CD4-positive, alpha-beta T cell treated with Interferon alpha-2 for 1 hour (primary cell): Measurements from ENCODE around the gene MAD1L1.
A peak's percentile ranks its signal among the peaks of the same experiment; 100 is the strongest.

Experiments
- DNase-seq, 2 donors: peaks; one replicate each; pipeline ENCODE4 v3.0.0-alpha.2; 2020 to 2022

Gene MAD1L1

DNA sequence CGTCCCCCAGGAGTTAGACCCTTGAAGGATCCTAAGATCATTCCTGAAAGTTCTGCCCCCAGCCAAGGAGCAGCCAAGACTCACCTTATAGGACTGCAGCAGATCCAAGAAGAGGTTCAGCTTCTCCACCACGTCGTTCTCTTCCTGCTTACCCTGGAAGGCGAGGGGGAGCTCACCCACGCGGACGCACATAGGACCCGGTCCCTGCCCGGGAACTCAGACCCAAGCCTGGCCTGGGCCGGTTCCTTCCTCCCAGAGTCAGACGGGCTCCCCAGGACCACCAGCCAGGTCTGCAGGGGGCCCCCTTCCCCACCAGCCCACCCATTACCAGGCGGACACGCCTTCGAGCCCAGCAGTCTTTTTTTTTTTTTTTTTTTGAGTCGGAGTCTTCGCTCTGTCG, 24.9 kb upstream of the MAD1L1 start:
- DNase-seq = no peak

DNA sequence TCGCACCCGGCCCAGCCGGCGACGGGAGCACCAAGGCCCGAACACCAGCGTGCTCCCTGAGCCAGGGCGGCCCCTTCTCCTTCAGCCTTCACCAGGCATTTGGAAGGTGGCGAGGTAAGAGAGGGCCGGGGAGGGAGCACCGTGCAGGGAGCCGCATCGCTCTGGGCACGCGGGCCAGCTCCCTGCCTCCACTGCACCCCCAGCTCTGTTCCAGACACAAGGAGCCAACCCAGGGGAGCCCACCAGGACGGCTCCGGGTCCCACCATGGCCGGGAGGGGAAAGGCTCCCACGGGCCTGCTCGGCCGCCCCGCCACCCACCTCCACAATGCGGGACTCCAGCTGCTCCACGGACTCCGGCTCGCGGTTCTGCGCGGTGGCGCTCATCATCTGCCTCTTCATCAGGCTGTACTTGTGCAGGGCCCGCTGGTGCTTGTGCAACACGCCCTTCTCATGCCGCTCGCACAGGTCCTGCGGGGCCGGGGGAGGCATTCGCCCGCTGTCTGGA, 24.4 kb upstream of the MAD1L1 start:
- DNase-seq = no peak

GRCh38 chr7:2256306-2257045, 23.7 kb upstream of the MAD1L1 start:
- no peak for DNase-seq

- DNase-seq = no peak
Measured at GRCh38 chr7:2255145-2256139, 22.7 kb upstream of the MAD1L1 start.

GRCh38 chr7:2254429-2255144, 21.8 kb upstream of the MAD1L1 start:
- no peak for DNase-seq

DNA sequence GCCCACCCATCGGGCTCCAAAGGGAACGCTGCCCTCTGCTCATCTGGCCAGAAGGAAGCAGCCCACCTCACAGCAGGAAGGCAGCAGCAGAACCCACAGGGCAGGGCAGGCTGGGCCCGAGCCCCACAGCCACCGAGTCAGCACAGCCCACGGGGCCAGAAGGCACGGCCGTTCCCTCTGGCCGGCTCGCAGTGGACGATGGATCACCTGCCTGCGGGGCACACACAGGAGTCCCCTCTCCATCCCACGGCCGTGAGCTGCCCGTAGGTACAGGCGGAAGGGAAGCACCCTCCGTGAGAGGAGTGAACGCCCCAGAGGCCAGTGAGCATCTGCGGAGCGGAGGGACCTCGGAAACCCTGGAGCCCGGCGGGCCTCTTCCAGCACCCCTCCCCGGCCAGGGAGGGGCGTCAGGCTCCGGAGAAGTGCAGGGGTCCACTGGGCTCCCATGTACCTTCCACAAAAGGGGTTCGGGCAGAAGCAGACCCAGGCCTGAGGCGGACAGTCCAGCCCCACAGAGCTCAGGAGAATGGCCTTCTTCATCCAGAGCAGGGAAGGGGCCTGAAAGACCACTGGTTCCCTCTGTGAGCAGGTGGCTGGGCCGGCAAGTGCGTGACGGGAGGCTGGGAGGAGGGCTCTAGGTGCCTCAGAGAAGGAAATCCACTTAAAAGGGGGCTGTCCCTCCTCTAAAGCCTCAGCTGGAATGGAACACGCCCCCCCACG, 20.9 kb upstream of the MAD1L1 start:
- no peak for DNase-seq

DNA sequence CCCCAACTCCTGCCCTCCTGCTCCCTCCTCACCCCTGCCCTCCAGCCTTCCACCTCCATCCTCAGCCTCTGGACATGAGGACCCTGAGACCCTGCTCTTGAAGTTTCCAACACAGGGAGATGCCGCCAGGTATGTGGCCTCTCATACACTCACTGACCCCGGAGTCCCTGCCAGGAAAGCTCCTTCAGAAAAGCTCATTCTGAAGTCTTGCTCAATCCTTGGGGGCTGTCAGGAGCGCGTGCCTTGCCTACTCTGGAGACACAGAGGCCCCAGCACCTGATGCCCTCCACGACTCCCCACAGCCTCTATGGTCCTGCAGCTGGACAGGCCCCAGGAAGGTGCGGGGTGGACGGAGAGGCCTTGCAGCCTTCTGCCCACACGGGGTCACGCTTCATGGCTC, 20.3 kb upstream of the MAD1L1 start:
- no peak for DNase-seq

- no peak for DNase-seq
Measured at GRCh38 chr7:2251841-2252771, 19.4 kb upstream of the MAD1L1 start.

- no peak for DNase-seq
Measured at GRCh38 chr7:2251381-2251780, 18.6 kb upstream of the MAD1L1 start.

DNA sequence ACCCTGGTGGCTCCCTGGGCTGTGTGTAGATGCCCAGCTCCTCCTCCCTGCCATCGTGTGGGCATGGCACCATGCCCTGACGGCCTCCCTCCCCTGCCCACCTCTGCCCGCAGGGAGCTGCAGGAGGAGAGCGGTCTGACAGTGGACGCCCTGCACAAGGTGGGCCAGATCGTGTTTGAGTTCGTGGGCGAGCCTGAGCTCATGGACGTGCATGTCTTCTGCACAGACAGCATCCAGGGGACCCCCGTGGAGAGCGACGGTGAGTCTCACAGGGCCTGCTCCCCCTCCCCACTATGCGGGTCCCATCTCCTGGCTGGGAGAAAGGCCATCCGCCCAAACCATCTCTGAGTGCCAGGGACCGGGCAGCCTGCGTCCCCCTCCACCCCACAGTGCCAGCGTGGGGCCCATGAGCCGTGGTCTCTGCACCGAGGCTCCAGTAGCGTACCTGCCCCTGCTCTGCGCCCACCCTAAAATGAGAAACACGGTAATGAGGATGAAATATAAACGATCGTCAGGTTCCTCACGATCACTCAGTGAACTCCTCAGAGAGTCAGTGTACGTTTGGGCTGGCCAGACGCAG, 17.1 kb upstream of the MAD1L1 start:
- no peak for DNase-seq

GRCh38 chr7:2248984-2249694, 16.4 kb upstream of the MAD1L1 start:
- peak; percentile 15 to 28 for DNase-seq

DNA sequence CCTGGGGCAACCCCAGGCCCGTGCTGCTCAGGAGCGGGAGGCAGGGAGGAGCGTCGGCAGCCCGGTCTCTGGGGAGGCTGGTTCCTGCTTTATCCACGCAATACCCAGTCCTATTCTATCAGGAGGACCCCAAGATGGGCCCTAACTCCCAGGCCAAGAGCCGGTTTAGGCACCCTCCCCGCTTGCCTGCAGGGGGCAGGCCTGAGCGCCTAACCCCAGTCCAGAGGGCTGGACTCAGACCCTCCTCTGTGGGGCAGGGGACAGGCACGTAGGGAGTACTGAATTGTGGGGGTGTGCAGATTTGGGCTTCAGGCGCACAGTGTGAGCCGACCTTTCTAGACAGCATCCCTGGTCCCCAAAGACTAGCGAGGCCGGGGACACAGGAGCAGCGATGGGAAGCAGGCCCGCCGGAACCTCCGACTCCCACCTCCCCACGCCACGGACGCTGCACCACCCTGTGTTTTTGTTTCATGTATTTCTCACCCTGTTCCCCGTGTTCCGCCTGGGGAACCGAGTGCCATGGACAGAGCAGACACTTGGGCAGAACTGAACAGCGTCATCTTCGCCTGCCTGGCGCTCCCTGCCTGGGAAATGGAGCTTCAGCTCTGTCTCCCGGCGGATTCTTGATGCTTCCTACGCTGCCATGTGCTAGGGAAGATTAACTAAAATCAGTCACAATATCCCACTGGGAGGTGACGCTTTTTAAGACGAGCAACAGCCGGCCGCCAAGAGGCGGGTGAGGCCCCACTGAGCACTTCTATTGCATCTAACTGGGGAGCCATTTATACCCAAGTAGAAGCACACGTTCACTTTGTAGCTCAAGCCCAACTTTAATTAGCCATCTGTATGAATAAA, 14.6 kb upstream of the MAD1L1 start:
- DNase-seq = peak in 1 of 2 donors; percentile 20

DNA sequence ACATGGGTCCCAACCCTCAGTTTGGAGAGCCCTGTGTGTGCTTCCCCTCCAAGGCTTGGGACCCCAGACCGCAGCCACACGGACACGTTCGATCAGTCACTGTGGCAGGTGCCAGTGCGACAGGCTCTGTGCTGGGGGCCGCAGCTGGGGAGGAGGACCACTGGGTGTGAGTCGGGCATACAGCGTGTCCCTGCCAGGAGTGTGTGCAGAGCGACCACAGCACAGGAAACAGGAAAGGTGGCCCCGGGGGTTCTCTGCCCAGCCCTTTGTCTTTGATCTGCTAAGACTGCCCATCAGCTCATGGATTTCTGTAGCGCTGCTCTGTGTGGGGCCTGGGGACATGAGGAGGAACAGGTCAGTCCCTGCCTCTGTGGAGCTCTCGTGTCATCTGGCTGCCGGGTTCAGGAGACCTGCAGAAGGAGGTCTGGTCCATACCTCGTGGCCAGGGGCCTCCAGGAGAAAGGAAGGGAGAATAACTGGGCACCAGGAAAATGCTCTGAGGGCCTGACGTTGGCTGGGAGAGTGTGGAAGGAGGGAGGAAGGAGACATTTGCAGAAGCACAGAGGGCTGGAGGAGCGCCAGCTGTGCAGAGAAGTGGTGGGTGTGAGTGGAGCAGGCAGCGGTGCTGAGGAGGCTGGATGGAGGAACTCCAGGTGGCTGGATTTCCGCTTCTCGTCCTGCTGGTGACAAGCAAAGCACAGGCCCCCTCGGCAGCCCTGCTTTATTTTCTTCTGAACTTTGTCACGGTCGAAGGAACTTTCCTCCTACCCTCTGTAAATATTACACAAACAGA, 13.3 kb upstream of the MAD1L1 start:
- DNase-seq = no peak

GRCh38 chr7:2244404-2244995, 11.8 kb upstream of the MAD1L1 start:
- DNase-seq = no peak

GRCh38 chr7:2243458-2243857, 10.7 kb upstream of the MAD1L1 start:
- no peak for DNase-seq

DNA sequence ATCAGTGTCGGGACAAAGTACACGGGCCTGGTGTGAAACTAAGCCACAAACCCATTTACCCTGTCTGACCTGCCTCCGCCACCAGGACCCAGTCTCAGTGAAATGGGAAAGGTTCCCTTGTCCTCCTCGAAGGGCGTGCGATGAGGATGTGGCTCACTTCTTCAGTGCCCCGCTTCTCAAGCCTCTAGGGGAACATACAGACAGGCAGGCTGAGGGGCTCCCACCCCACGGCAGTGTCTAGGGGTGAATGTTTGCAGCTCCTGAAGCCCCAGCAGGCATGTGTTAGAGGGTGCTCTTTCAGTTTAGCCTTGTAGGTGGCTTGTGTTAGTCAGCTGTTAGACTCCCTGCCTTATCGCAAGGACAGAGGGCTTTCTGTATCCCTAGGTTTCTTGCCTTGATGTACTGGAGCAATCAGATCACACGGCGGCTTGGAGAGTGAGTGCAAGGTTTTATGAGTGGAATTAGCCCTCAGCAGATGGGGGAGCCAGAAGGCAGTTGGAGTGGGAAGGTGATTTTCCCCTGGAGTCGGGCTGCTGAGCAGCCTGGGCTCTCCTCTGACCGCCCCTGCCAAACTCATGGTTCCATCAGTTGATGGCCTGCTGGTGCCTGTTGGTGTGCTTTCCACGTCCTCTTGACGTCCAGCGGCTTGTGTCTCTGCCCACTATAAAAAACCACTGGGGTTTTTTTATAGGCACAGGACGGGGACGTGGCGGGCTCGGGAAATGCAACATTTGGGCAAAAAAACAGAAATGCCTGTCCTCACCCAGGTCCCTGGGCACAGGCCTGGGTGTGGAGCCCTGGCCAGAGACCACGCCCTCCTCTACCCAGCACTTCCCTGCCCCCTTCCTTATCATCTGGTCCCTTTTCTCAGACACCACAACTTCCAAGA, 10.0 kb upstream of the MAD1L1 start:
- DNase-seq = peak in 1 of 2 donors; percentile 16
